Body of pancreas (tissue), 4 donors: ENCODE results near the gene SV2B. TPM values are rescaled to one million over a fixed set of nuclear protein-coding genes. Genes with fewer than 3 reads are reported as not detected.

Source experiments
- ATAC-seq: fragments of 150-250 bp; one replicate; pipeline ENCODE4 v1.9.1; 2016
- DNase-seq, 4 donors: peaks; one replicate each; pipeline ENCODE4 v3.0.0-alpha.2; 2019
- H3K27ac ChIP-seq, 4 donors: fragments of 200-600 bp; sonication (generic); 1 replicate in 3 of 4; 2 replicates in 1 of 4; pipeline versions ENCODE4 v1.5.1 to v1.6.1; 2016 to 2019; ENCODE audit warnings: mild to moderate bottlenecking in 1 of 4, mixed read lengths in 1 of 4, moderate library complexity in 1 of 4
- H3K27me3 ChIP-seq, 2 donors: fragments of 200-600 bp; sonication (generic); one replicate each; pipeline ENCODE4 v1.6.0; 2016; ENCODE audit warnings: mild to moderate bottlenecking in 1 of 2
- H3K36me3 ChIP-seq, 2 donors: fragments of 200-600 bp; sonication (generic); replicated peaks in 1 of 2; 2 replicates each; pipeline ENCODE4 v1.5.1; 2016; ENCODE audit warnings: low read depth in 2 of 2; ENCODE audit not compliant: insufficient read depth in 1 of 2
- H3K4me1 ChIP-seq: fragments of 200-600 bp; sonication (generic); one replicate; pipeline ENCODE4 v1.6.0; 2016
- H3K4me3 ChIP-seq, 2 donors: fragments of 200-600 bp; sonication (generic); 1 replicate in 1 of 2; 2 replicates in 1 of 2; pipeline ENCODE4 v1.5.1; 2016 to 2019
- H3K9me3 ChIP-seq, 3 donors: fragments of 200-600 bp; sonication (generic); 1 replicate in 2 of 3; 2 replicates in 1 of 3; pipeline ENCODE4 v1.5.1; 2016
- CTCF ChIP-seq, 7 experiments: fragments of 450-650 bp in 4 of 7; fragments of 200-600 bp in 3 of 7; sonication (generic) in 3 of 7; IDR thresholded peaks; one replicate each; pipeline ENCODE4 v1.5.1; 2016 to 2019; ENCODE audit warnings: antibody characterized with exemption in 7 of 7
- POLR2A ChIP-seq, 3 donors: fragments of 450-650 bp; IDR thresholded peaks; one replicate each; pipeline ENCODE4 v1.6.1; 2016; ENCODE audit warnings: antibody characterized with exemption in 3 of 3, mild to moderate bottlenecking in 2 of 3
- WGBS, 2 donors: methylation state at CpG; one replicate each; pipeline ENCODE4 v1.1.5; 2017; 5-methylcytosine and 5-hydroxymethylcytosine counted together
- intact Hi-C: fragments of 100-400 bp; cut with DNase I; formaldehyde crosslinking; loops from one replicate; pipeline ENCODE4 v1.15.1; 2023
- total RNA-seq, 2 donors: library from RNA; depleted of rRNA; stranded (reverse); fragments of >200 nt; gene quantifications; one replicate each; pipeline ENCODE4 v1.1.0, GENCODE V29; 2016

Gene SV2B
- total RNA-seq, 2 donors from 2014 or later = 0.78 to 20.4 TPM

DNA sequence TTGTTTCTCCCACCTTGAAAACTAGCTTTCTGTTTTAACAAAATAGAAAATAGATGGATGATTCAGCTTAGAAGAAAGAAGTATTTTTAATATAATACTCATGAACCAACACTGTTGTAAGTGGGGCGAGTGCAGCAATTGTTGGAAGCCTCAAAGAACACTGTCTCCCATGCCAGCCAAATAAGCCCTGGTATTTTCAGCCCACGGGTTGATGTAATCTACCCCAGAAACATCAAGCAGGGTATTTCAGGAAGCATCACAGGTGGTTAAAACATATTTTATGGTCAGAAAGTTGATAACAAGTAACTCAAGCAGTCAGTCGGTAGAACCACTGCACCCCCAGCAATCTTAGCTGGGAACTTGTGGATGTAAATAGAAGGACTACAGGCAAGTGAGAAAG lies 115.9 kb downstream of the SV2B start:
- Histone ChIP-seq H3K4me1 (peaks cover 6% of the 10 kb centered on the region), H3K27ac (no peak overlapping the region), H3K27me3 (no peaks in the 10 kb centered on the region), H3K36me3 (no peaks in the 10 kb centered on the region), H3K4me3 (no peak overlapping the region), H3K9me3 (no peaks in the 10 kb centered on the region)
- intact Hi-C loops = no loop called here
- 43 to 52% methylated on average over 3 of the region's 3 CpGs for WGBS, 2 donors
- TF ChIP-seq POLR2A (IDR thresholded peaks at IDR 0.05) = no peak
- TF ChIP-seq CTCF (IDR thresholded peaks at IDR 0.05) = no peak
- no peak for DNase-seq
- ATAC-seq = no peak

DNA sequence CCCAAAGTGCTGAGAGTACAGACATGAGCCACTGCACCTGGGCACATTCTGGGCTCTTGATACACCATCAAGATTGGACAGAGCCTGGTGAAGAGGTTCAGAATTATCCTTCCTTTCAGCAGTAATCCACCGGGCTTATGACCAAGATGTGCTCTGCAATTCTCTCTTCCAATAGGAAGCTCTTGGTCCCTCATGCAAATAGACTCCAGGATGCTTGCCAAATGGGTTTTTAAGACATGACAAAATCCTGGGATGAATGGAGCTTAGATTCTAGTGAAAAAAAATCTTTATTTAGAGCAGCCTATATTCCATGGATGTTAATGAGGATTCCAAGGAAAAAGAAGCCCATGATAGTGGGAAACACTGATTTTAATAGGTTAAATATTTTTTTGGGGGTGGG lies 119.1 kb downstream of the SV2B start:
- Histone ChIP-seq H3K36me3 (no peaks in the 10 kb centered on the region), H3K4me3 (no peak overlapping the region), H3K9me3 (no peaks in the 10 kb centered on the region), H3K27ac (no peak overlapping the region), H3K4me1 (peaks cover 6% of the 10 kb centered on the region), H3K27me3 (no peaks in the 10 kb centered on the region)
- TF ChIP-seq POLR2A (IDR thresholded peaks at IDR 0.05) (no peak), CTCF (IDR thresholded peaks at IDR 0.05) (no peak)
- ATAC-seq (no peak), DNase-seq (no peak)
- intact Hi-C loops = no loop called here
- WGBS, 2 donors = 73 to 80% methylated on average over 1 of the region's 1 CpG

GRCh38 chr15:91222052-91222451 lies 122.0 kb downstream of the SV2B start:
- no peak overlapping the region for H3K4me3 ChIP-seq
- WGBS, 2 donors = 75 to 77% methylated on average over 8 of the region's 8 CpGs
- no peak for DNase-seq
- no peaks in the 10 kb centered on the region for H3K4me1 ChIP-seq
- intact Hi-C loops = no loop called here
- H3K9me3 ChIP-seq = no peaks in the 10 kb centered on the region
- no peak overlapping the region for H3K27ac ChIP-seq
- ATAC-seq = no peak
- H3K36me3 ChIP-seq = no peaks in the 10 kb centered on the region
- no peak for TF ChIP-seq CTCF (IDR thresholded peaks at IDR 0.05)
- no peaks in the 10 kb centered on the region for H3K27me3 ChIP-seq

- H3K27ac ChIP-seq = no peak overlapping the region
- H3K4me1 ChIP-seq = no peaks in the 10 kb centered on the region
- no peaks in the 10 kb centered on the region for H3K36me3 ChIP-seq
- H3K27me3 ChIP-seq = no peaks in the 10 kb centered on the region
- no peaks in the 10 kb centered on the region for H3K9me3 ChIP-seq
- no peak for TF ChIP-seq CTCF (IDR thresholded peaks at IDR 0.05)
- no peak for TF ChIP-seq POLR2A (IDR thresholded peaks at IDR 0.05)
- ATAC-seq = no peak
- 49 to 58% methylated on average over 3 of the region's 3 CpGs for WGBS, 2 donors
- DNase-seq = no peak
- H3K4me3 ChIP-seq = no peak overlapping the region
- intact Hi-C loops = no loop called here
These were observed 123.8 kb downstream of the SV2B start for GRCh38 chr15:91223863-91224262.

DNA sequence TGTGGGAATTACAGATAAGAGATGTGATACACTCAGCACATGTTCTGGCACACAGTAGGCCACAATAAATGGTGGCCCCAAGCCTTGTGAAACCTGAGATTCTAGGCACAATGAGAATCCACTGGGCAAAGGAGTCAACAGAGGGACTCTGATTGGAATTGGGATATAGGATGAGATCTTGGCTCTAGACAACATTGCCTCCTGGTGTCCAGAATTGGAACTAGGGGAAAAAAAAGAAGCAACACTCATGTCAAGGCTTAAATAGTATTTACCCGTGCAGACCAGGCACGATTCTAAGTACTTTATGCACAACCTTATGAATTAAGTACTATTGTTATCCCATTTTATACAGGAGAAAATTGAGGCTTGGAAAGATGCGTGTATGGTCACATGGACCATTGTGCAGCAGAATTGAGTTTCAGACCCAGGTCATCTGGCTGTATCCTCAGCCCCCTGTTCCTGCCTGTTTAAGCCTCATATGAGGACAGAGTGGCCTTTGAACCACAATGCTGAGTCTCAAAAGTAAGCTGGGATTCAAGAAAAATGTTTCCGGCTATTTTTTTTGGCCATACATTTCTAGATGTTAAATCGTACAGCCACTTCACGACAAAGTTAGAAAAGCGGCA lies 124.8 kb downstream of the SV2B start:
- TF ChIP-seq POLR2A (IDR thresholded peaks at IDR 0.05) (no peak), CTCF (IDR thresholded peaks at IDR 0.05) (peak; percentile 57 to 87 (median 75))
- no peaks in the 10 kb centered on the region for H3K4me1 ChIP-seq
- H3K27me3 ChIP-seq = no peaks in the 10 kb centered on the region
- peak; percentile 64 for ATAC-seq
- peak in 2 of 4 donors; percentile 16 to 47 for DNase-seq
- no peaks in the 10 kb centered on the region for H3K36me3 ChIP-seq
- H3K4me3 ChIP-seq = no peak overlapping the region
- no peaks in the 10 kb centered on the region for H3K9me3 ChIP-seq
- 47 to 53% methylated on average over 7 of the region's 7 CpGs for WGBS, 2 donors
- no peak overlapping the region for H3K27ac ChIP-seq
- intact Hi-C loops = loop anchor here (5.0 kb wide), 1 partner anchor 168 kb away; no protein-coding TSS in a partner anchor
